Measurements from ENCODE around the gene CORO2A. TPM values are rescaled to one million over a fixed set of nuclear protein-coding genes. Genes with fewer than 3 reads are reported as not detected.

Gene CORO2A
- total and polyA plus RNA-seq, 2 of the 13 experiments (the other 11 are each of a cell fraction or from before 2014, with no cell fraction given), result 14.4 to 15.3 TPM

- TF ChIP-seq HMG20A (CRISPR knock-in tag; IDR thresholded peaks at IDR 0.05; ENCODE audit: borderline replicate concordance) (0 out of 2 replicates have a peak, but pooled peaks have one; percentile 29), ZNF280B (CRISPR knock-in tag; IDR thresholded peaks at IDR 0.05; ENCODE audit: borderline replicate concordance) (no peak), FOXP1 (IDR thresholded peaks at IDR 0.05) (no peak), FOXP1 (CRISPR knock-in tag; IDR thresholded peaks at IDR 0.05) (peak; percentile 27; the same call in 1 of the 2 replicates), SAP130 (CRISPR knock-in tag; IDR thresholded peaks at IDR 0.05; ENCODE audit: low read depth) (peak; percentile 65), SRY (CRISPR knock-in tag; IDR thresholded peaks at IDR 0.05) (no peak), ZNF784 (CRISPR knock-in tag; IDR thresholded peaks at IDR 0.05; ENCODE audit: borderline replicate concordance) (peak; percentile 10; the same call in 1 of the 2 replicates), NRL (CRISPR knock-in tag; IDR thresholded peaks at IDR 0.05; ENCODE audit: borderline replicate concordance) (no peak), JUND (CRISPR knock-in tag; IDR thresholded peaks at IDR 0.05) (no peak), ZBTB40 (IDR thresholded peaks at IDR 0.05) (no peak), ZBTB40 (CRISPR knock-in tag; IDR thresholded peaks at IDR 0.05) (no peak), CEBPG (CRISPR knock-in tag; IDR thresholded peaks at IDR 0.05) (0 out of 2 replicates have a peak, but pooled peaks have one; percentile 16), NFATC3 (CRISPR knock-in tag; IDR thresholded peaks at IDR 0.05) (no peak), ZNF883 (CRISPR knock-in tag; IDR thresholded peaks at IDR 0.05; ENCODE audit: not compliant biosample characterization) (no peak), CBFB (CRISPR knock-in tag; IDR thresholded peaks at IDR 0.05) (no peak), FOXA3 (CRISPR knock-in tag; IDR thresholded peaks at IDR 0.05) (peak; percentile 47; the same call in 1 of the 2 replicates), ZFX (CRISPR knock-in tag; IDR thresholded peaks at IDR 0.05; ENCODE audit: low read depth) (0 out of 2 replicates have a peak, but pooled peaks have one; percentile 22), SMAD3 (CRISPR knock-in tag; IDR thresholded peaks at IDR 0.05) (no peak), NCOA5 (CRISPR knock-in tag; IDR thresholded peaks at IDR 0.05) (no peak), MBD4 (IDR thresholded peaks at IDR 0.05; ENCODE audit: borderline replicate concordance, low read length) (no peak), KLF9 (CRISPR knock-in tag; IDR thresholded peaks at IDR 0.05; ENCODE audit: low read depth) (0 out of 2 replicates have a peak, but pooled peaks have one; percentile 15)
Measured at GRCh38 chr9:98117984-98118639, 74.3 kb downstream of the CORO2A start (continued).

All from HepG2 (cell line).